Uterus (tissue), 4 donors: ENCODE results near the gene CHST8. TPM values are rescaled to one million over a fixed set of nuclear protein-coding genes. Genes with fewer than 3 reads are reported as not detected.

Experiments
- DNase-seq, 2 donors: peaks; one replicate each; pipeline ENCODE4 v3.0.0-alpha.2; 2019 to 2020
- H3K27ac ChIP-seq, 2 donors: fragments of 200-600 bp; sonication (generic); 1 replicate in 1 of 2; 2 replicates in 1 of 2; pipeline ENCODE4 v1.5.1; 2016 to 2018
- H3K27me3 ChIP-seq, 2 donors: fragments of 200-600 bp; sonication (generic); one replicate each; pipeline ENCODE4 v1.5.1; 2018 to 2019; ENCODE audit warnings: control low read depth in 1 of 2
- H3K36me3 ChIP-seq, 2 donors: fragments of 200-600 bp; sonication (generic); one replicate each; pipeline ENCODE4 v1.5.1; 2019; ENCODE audit warnings: control low read depth in 1 of 2
- H3K4me1 ChIP-seq, 2 donors: fragments of 200-600 bp; sonication (generic); one replicate each; pipeline ENCODE4 v1.5.1; 2018 to 2019; ENCODE audit warnings: control low read depth in 1 of 2
- H3K4me3 ChIP-seq, 2 donors: fragments of 200-600 bp; sonication (generic); 1 replicate in 1 of 2; 2 replicates in 1 of 2; pipeline ENCODE4 v1.5.1; 2018 to 2019; ENCODE audit warnings: mild to moderate bottlenecking in 1 of 2
- H3K9me3 ChIP-seq, 2 donors: fragments of 200-600 bp; sonication (generic); one replicate each; pipeline ENCODE4 v1.5.1; 2019; ENCODE audit warnings: control low read depth in 1 of 2
- CTCF ChIP-seq, 4 experiments: fragments of 200-600 bp in 2 of 4; fragments of 450-650 bp in 2 of 4; sonication (generic) in 2 of 4; IDR thresholded peaks; one replicate each; pipeline ENCODE4 v1.5.1; 2016 to 2019; ENCODE audit warnings: antibody characterized with exemption in 4 of 4, mild to moderate bottlenecking in 2 of 4, moderate library complexity in 1 of 4
- POLR2A ChIP-seq, 2 donors: fragments of 450-650 bp; IDR thresholded peaks; one replicate each; pipeline ENCODE4 v1.6.1; 2016; ENCODE audit warnings: antibody characterized with exemption in 2 of 2, mild to moderate bottlenecking in 1 of 2, moderate library complexity in 1 of 2
- intact Hi-C: fragments of 100-400 bp; cut with DNase I; formaldehyde crosslinking; loops from one replicate; pipeline ENCODE4 v1.15.1; 2023; ENCODE audit warnings: low total_unique reads
- total RNA-seq, 4 donors: library from RNA; depleted of rRNA in 3 of 4; stranded (reverse); fragments of >200 nt in 3 of 4; gene quantifications; one replicate each; pipeline versions ENCODE4 v1.1.0 to v1.2.4, GENCODE V29; 2014 to 2023
- donor health status: DM: yes; HTN: yes; CAD: no.

Gene CHST8
- total RNA-seq, 4 donors from 2014 or later = 0.26 to 0.95 (median 0.69) TPM; not detected in 1

- Histone ChIP-seq H3K27ac (no peak overlapping the region), H3K36me3 (no peaks in the 10 kb centered on the region), H3K9me3 (no peaks in the 10 kb centered on the region), H3K4me3 (no peak overlapping the region), H3K4me1 (no peaks in the 10 kb centered on the region), H3K27me3 (peaks cover 0 to 15% of the 10 kb centered on the region in 2 donors)
- no peak for DNase-seq
- TF ChIP-seq POLR2A (IDR thresholded peaks at IDR 0.05) = no peak
- intact Hi-C loops = no loop called here
Measured at GRCh38 chr19:33627962-33628839, 6.4 kb downstream of the CHST8 start.

GRCh38 chr19:33628921-33629825, 7.4 kb downstream of the CHST8 start:
- H3K9me3 ChIP-seq = no peaks in the 10 kb centered on the region
- no peak overlapping the region for H3K27ac ChIP-seq
- DNase-seq = no peak
- H3K4me1 ChIP-seq = no peaks in the 10 kb centered on the region
- H3K4me3 ChIP-seq = no peak overlapping the region
- TF ChIP-seq CTCF (IDR thresholded peaks at IDR 0.05) (no peak), POLR2A (IDR thresholded peaks at IDR 0.05) (no peak)
- no peaks in the 10 kb centered on the region for H3K36me3 ChIP-seq
- intact Hi-C loops = no loop called here
- peaks cover 0 to 5% of the 10 kb centered on the region in 2 donors for H3K27me3 ChIP-seq

- H3K4me1 ChIP-seq = no peaks in the 10 kb centered on the region
- intact Hi-C loops = no loop called here
Measured at GRCh38 chr19:33629826-33630375, 8.1 kb downstream of the CHST8 start.

GRCh38 chr19:33630880-33631608, 9.3 kb downstream of the CHST8 start:
- DNase-seq = no peak
- H3K27me3 ChIP-seq = no peaks in the 10 kb centered on the region
- intact Hi-C loops = no loop called here

More at GRCh38 chr19:33629826-33630375, 8.1 kb downstream of the CHST8 start:
- DNase-seq = no peak
- Histone ChIP-seq H3K27ac (no peak overlapping the region), H3K4me3 (no peak overlapping the region), H3K9me3 (no peaks in the 10 kb centered on the region), H3K36me3 (no peaks in the 10 kb centered on the region), H3K27me3 (no peaks in the 10 kb centered on the region)
- TF ChIP-seq CTCF (IDR thresholded peaks at IDR 0.05) = no peak
- TF ChIP-seq POLR2A (IDR thresholded peaks at IDR 0.05) = no peak

More at GRCh38 chr19:33630880-33631608, 9.3 kb downstream of the CHST8 start:
- Histone ChIP-seq H3K9me3 (no peaks in the 10 kb centered on the region), H3K4me1 (no peaks in the 10 kb centered on the region), H3K36me3 (no peaks in the 10 kb centered on the region), H3K27ac (no peak overlapping the region), H3K4me3 (no peak overlapping the region)
- TF ChIP-seq CTCF (IDR thresholded peaks at IDR 0.05) = no peak
- TF ChIP-seq POLR2A (IDR thresholded peaks at IDR 0.05) = no peak
